ENCODE results near the gene STARD5.
A peak's percentile ranks its signal among the peaks of the same experiment; 100 is the strongest.
"Not testable (repeated sequence)": the region's sequence is repeated elsewhere in the genome, so short reads cannot be mapped to it uniquely, and the experiment has no call there.

STARD5 gene, protein sequence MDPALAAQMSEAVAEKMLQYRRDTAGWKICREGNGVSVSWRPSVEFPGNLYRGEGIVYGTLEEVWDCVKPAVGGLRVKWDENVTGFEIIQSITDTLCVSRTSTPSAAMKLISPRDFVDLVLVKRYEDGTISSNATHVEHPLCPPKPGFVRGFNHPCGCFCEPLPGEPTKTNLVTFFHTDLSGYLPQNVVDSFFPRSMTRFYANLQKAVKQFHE

DNA sequence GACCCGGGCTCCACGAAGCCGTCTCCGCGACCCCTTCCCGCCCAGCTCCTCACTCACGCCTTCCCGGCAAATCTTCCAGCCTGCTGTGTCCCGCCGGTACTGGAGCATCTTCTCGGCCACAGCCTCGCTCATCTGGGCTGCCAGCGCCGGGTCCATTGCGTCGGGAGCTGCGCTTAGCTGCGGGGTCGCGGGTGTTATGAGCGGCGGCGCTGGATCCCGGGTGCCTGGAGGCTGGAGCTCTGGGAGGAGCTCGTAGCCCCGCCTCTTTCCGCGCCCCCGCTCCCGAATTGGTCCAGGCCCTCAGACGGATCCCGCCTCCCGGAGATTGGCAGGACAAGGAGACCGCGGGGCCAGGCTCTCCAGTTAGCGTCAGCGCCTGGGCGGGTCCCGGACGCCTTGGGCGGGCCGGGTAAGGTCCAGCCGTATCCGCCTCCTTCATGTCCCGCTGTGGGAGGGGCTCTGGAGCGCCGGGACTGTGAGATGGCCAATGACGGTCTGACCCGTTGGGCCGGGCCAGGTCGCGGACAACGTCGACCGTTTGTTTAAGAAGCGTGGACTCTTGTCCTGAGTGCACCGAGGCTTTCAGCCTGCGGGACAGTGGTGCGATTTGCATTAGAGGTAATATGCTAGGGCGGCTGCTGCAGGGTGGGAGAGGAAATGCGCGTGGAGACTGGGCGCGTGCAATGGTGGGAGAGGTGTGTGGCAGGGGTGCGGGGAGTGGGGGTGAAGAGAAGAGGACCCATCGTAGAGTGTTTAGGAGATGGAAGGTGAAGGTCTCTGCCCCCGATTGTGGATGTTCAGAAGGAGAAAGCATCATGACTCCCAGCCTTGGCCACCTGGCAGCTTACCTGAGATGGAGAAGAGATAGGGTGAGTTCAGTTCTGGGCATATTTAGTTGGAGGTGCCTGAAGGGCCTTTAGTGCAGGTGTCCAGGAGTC is at the start of gene STARD5:
Gene STARD5 (minus strand): TSS at position 198 of the 938 bp plus-strand sequence. CDS start 42 bp downstream, at position 156.
- DNase-seq: peak; percentile 94

DNA sequence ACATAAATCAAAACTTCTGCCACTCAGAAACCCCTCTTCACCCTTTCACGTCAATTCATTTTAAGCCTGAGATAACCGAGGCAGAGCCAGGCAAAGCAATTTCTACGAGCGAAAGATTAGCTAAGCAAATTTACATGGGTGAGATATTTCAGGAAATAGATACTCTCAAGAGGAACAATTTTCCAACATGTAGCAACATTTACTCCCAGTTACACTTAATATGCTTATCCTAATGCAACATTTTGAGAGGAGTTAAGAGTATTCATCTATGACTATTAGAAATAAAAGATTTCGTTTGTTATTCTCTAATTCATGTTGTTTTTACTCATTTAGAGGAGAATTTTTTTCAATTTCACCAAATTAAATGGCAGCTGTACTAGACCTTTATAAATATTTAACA is 49.2 kb upstream of the STARD5 start:
- DNase-seq: no peak

DNA sequence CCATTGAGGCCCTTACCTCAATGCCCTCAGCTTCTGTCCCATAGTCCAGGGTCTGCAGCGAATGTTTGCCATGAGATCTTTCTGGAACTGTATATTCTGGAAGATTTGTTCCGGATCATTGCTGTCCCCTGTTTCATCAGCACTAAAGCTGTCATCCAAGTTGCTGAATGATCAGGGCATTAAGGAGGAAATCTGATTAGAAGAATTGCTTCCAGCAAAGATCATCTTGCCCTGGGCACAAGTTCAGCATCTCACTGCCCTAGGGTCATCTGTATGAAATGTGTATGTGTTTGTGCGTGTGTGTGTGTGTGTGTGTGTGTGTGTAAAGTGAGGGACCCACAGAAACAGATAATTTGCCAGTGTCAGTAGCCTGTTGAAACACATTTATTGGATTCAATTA is 48.6 kb upstream of the STARD5 start:
- DNase-seq: no peak

DNA sequence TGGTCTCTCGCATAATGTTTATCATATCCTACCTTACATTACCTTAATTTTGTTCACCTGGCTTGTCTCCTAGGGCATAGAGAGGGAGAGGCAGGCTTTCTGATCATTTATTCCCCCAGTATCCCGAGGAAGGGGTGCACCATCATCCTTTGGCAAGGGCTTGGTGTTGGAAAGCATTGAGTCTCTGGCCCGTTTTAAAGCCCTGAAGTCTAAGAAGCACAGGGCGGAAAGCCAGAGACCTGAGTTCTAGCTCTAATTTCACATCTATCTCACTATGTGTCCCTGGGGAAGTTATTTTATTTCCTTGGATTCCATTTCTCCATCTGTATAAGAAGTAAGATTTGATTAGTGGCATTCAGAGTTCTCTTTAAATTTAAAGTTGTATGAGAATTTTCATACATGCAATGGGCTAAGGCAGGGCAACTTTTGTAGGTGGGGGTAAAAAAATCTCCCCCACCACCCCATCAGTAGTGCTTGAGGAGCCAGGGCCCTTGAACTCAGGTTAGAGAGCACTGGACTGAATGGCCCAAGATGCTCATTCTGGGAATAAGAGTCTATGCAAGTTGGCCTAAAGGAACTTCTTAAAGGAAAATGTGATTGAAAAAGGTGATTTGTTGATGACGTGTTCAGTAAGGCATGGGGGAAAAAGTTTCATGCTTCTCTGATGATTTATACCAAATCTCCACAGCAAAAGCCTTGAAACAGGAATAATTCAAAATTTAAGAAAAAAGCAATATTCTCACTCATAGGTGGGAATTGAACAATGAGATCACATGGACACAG is 40.0 kb upstream of the STARD5 start:
- no peak for DNase-seq

DNA sequence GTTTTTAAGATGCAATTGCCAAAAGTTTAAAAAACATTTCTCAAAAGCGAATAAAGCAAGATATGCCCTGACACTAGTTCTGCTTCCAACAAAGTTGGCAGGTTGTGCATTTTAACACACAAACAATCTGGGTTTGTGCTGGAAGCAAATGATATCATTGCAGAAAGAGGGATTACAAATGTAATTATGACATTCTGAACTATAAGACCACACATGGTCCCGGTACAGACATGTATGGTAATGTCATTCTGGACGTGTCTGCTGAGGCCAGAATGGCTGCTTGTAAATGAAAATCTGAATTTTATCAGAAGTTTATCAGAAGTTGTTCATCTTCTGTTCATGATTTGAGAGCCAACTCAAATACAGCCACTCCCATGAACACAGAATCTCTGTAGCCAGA is 39.3 kb upstream of the STARD5 start:
- DNase-seq: no peak

DNA sequence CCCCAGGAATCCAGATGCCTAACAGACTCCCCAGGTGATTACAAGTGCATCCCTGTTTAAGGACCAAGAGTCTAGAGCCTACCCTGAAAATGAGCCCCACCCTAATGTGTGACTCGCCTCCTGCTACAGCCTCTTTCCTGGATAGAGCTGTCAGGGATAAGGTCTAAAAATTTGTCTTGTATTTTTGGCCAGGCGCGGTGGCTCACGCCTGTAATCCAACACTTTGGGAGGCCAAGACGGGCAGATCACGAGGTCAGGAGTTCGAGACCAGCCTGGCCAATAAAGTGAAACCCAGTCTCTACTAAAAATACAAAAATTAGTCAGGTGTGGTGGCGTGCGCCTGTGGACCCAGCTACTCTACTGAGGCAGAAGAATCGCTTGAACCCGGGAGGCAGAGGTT is 38.8 kb upstream of the STARD5 start:
- no peak for DNase-seq

DNA sequence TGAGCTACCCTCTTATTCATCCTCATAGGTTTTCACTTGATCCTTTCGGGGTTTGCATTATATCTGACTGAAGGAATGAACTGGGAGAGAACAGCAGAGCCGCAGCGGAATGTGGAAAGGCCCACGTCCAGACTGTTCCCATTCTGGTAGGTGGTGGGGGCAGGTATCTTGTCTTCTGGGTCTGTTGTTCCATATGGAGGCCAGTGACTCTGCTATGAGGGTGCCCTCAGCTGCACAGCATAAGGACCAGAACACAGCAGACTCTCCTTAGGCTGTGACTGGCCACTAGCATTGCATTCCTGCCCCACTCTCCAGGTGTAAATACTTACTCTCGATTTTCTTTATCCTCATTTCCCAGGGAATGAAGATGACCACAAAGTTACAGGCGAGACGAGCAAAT is 38.0 kb upstream of the STARD5 start:
- no peak for DNase-seq

DNA sequence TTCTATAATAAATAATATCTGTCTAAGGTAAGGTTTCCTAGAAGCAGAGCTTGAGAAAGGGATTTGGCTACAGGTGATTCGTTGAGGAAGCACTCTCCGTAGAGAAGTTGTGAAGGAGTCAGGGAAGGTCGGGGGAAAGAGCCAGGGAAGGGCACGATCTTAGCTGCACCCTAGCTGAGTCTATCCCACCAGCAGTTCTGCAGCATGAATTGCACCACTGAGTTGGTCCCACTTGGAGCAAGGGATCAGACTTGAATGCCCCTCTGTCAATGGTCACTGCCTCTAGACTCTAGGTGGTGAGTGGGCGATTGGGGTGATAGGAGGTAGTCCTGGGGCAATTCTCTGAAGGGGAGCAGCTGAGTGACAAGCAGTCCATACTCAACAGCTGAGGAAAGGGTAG is 36.5 kb upstream of the STARD5 start:
- no peak for DNase-seq

DNA sequence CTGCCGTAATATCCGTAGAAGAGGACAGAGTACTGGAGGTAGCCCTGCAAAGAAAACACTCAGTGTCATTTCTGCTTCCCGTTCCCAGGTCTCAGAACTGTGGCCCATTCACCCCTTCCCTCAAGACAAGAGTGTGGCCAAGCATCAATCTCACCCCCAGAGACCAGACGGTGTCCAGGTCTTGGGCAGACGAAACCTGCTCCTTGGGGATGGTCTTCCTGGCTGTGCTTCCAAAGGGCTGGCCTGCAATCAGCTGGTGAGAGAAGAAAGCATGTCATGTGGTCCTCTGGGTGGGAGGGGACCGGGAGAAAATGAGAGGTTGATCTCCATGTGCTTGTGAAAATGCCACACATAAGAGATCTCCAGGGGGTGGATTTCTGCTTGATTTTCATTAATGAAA is 34.3 kb upstream of the STARD5 start:
- no peak for DNase-seq

DNA sequence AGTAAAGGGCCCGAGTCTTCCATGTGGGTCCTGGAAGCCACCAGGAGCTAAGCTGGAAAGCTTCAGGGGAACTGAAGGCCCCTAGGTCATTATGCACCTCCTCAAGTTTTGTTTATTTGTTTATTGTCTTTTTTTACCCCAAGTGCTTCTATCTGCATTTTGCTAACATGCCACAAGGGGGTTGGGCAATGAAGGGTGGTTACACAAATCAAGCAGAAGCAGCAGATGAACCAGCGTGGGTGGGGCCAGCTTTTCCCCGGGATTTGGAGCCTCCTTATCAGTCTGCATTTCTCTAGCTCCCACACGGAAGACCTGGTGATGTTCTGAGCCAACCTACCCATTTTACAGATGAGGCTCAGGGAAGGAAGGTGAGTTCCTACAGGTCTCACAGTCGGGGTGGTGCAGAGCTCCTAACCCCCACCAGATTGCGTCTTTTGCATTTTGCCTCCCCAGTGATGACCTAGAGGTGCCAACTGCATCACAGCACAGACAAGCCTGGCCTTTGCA is 33.3 kb upstream of the STARD5 start:
- no peak for DNase-seq

DNA sequence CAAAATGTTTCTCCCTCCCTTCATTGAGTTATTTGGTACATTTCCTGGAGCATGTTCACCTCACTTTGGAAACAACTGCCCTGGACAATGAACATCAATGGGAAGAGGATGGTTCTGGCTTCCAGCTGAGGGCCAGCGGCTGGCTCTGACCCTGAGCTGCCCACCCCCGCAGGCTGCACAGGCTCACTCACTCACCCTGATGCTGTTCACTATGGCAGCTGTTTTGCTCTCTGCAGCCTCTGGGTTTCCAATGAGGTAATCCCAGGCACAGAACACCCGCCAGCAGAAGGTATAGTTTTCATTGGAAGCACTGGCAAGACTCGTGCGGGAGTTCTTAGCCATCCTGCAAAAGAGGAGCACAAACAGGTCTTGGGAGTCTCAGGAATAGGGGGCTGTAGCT is 32.3 kb upstream of the STARD5 start:
- no peak for DNase-seq

DNA sequence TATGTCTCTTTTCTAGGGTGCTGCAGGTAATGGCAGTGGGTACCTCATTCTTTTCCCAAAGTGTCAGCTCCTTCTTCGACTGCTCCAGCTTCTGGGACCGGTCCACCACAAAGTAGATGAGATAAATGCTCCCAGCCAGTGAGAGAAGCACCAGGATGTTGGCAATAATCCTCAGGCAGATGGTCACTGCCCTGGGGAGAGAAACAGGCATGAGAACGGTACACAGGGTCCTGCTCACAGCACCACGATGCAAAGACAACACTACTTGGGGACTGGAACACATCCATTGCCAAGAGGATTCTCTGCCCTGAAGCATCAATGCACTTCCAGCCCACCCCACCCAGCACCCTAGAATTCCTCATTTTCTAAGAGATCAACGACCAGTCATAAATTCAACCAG is 27.7 kb upstream of the STARD5 start:
- DNase-seq: no peak

DNA sequence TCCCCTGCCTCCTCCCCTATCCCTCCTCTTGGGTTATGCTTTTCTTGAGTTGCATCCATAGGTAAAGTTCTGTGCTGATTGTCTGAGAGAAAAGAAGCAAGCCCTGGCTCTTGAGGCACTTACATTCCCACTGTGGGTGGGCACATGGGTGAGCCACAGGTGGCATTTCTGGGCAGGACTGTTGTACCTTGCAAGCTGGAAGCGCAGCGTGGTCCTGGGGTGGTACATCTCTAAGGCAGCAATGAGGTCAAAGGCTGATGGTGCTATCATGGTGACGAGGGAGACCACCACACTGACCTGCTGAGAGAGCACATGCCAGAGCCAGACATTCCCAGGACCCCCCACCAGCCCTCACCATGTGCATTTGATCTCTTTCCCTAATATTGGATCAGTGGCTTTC is 25.3 kb upstream of the STARD5 start:
- DNase-seq: no peak

DNA sequence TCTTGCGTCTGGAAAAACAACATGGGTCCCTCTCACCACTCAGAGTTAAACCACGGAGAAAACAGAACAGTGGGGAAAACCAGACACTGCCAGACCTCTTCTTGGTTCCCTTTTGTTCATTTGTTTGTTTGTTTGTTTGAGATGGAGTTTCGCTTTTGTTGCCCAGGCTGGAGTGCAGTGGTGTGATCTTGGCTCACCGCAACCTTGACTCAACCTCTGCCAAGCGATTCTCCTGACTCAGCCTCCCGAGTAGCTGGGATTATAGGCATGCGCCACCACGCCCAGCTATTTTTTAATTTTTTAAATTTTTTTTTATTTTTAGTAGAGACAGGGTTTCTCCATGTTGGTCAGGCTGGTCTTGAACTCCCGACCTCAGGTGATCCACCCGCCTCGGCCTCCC is 24.8 kb upstream of the STARD5 start:
- not testable (repeated sequence) for DNase-seq

DNA sequence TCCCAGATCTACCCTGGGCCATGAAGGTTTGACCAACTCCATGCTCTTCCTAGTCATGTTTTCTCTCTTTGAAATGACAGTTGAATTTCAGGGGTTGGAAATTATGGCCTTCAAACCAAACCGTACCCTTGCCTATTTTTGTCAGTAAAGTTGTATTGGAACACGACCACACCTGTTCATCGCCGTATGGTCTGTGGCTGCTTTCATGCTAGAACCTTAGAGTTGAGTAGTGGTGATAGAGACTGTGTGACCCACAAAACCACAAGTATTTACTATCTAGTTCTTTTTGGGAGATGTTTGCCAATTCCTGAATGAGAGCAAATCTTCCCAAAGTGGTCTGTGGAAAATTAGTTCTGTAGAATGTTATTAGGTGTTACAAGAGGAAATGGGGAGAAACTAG is 24.0 kb upstream of the STARD5 start:
- DNase-seq: no peak

DNA sequence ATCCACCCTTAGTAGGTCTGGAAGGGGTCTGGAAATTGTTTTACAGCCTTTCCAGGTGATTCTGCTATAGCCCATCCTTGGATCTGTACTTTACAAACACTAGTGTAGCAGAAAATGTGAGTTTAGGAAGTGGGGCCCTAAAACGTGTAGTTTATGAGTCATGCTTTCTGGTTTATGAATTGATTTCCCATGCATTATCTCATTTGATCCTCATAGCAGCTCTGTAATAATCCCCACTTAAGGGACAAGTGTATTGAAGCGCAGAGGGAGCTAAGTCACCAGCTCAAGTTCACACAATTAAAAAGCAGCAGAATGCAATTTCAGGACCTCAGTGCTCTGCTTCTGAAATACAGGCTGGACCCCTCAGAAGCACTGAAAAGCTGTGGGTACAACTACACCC is 22.7 kb upstream of the STARD5 start:
- no peak for DNase-seq

DNA sequence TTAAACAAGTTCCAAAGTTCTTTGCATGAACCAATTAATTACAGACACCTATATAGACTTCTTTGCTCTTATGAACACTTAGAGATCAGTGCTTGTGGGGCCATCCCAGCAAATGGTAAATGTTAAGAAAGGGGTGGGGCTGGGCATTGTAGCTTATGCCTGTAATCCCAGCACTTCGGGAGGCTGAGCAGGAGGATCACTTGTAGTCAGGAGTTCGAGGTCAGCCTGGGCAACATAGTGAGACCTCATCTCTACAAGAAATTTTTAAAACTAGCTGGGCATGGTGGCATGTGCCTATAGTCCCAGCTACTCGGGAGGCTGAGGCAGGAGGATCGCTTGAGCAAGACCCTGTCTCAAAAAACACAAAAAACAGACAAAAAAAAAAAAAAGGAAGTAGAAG is 19.4 kb upstream of the STARD5 start:
- no peak for DNase-seq

DNA sequence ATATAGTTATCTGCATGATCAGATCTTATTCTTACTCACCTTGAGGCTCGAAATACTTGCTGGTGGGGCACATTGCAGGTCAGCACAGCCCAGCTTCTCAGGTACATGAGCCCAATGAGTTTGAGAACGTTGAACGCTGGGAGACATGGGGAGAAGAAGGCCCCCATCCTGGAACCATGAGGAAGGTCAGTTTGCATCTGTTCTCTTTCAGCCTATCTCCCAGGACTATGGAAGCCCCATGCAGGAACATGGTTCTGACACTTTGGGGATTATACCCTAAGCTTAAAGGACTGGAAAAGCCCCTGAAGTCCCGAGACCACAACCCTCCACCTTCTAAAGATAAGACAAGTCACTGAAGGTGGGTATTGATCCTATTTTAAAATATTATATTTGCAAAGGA is 17.4 kb upstream of the STARD5 start:
- DNase-seq: no peak

DNA sequence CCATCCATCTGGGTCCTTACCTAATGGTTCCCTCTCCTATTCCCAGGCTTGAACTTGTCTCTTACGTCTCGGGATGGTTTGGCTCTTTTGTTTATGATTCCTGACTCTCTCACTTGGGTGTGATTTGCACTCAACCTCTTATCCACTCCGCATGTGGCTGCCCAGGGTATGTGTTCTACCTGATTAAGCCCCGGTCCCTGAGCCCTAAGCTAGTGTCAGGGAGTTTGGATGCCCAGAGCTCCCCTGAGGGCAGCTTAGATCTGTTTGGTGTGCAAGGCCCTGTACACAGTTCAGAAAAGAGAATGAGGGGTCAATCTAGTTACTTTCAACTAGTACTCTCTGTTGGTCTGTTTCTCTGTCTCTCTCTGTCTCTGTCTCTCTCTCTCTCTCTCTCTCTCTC is 15.9 kb upstream of the STARD5 start:
- DNase-seq: no peak

DNA sequence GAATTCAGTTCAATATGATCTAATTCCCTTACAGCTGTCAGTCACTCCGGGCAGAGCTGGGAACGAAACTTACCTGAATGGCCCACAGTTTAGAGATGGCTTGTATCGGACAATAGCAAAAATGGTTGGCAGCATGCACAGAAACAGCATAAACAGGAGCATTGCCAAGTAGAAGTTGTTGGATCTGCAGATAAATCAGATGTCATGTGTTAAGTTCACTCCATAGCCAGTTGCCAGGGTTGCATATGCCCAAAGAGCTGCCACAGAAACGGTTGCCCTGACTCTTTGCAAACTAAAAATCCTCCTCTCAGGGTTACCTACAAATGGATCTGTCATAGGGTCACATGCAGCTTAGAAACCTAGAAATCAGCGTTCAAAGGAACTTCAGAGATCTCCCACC is 15.4 kb upstream of the STARD5 start:
- DNase-seq: no peak

DNA sequence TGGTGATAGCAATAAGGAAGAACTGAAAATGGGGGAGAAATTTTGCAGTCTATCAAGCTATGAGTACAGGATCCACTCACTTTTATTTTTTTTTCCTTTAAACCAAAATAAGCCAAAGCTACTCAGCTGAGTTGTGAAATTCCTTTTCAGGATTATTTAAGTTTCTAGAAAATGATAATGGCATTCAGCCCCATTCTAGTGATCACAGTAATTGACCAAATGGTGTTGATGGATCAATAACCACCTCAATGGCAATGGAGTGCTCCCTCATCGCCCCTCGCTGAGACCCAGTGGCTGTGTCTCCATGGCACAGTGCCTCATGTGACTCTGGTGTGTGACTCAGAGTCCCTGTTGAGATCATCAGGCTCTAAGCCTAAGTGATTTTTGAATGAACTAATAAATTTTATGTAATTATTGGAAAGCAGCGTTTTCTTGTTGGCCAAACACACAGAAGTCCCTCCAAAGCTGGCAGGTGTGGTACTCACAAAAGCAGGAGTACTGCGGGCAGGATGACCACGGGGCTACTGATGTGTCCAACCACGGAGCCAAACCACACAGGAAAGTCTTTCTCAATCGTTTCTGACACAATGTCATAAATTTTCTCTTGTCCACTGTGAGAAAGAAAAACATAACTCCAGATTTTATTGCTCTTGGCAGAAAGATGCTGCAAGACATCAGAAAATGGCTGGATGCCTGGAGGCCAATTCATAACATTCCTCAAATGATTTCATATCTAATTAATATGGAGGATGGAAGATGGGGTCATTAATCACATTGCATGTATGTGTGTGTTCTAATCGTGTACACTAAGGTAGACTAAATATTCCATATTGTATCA is 14.4 kb upstream of the STARD5 start:
- DNase-seq: no peak

DNA sequence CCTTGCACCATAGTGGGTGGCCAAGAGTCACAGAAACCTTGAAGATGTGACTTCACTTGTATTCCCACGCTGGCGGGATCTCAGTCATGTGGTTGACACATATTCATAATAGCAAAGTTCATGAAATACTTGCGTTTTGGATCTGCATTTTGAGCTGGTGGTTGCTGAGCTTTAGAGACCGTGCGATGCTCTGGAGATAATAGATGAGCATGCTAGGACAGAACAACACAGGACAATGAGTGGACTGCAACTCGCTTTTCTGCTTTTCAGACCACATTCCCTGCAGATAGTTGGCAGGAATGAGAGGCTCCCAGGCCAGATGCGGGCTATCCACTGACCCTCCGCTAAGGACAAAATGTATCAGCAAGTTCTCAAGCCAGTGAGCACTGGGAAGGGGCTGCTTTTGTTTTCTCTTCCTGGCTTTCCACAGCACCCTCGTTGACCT is 13.8 kb upstream of the STARD5 start:
- DNase-seq: no peak

Measured in CD4-positive, alpha-beta T cell treated with Interleukin-1 beta for 1 hour (primary cell).